H1 (cell line): ENCODE data around the gene POU2F1. TPM values are rescaled to one million over a fixed set of nuclear protein-coding genes. Genes with fewer than 3 reads are reported as not detected.

Experiments
- CTCF ChIA-PET: fragments of 300-600 bp; sonication (Branson Sonifier 250); formaldehyde crosslinking; loops from one replicate; lab custom pipeline; 2021; ENCODE audit not compliant: partially characterized antibody; lab: Charles Lee
- POLR2A ChIA-PET: fragments of 300-600 bp; sonication (Branson Sonifier 250); formaldehyde crosslinking; loops from one replicate; lab custom pipeline; 2021; ENCODE audit warnings: inconsistent platforms; ENCODE audit not compliant: partially characterized antibody; lab: Charles Lee
- DNase-seq, 2 experiments: peaks; one replicate each; pipeline versions ENCODE4 v3.0.0 to v3.0.0-alpha.2; 2010 to 2022; ENCODE audit warnings: low spot score in 2 of 2, low read depth in 1 of 2, mixed read lengths in 1 of 2
- FAIRE-seq: peaks from 2 replicates; lab custom pipeline; 2011; peaks lifted over from hg19 to GRCh38; lab: Jason Lieb, UNC
- H2AFZ ChIP-seq: 2 replicates; pipeline ENCODE4 v1.8.1; 2012; ENCODE audit warnings: low read length, inconsistent platforms
- H2AK5ac ChIP-seq: 2 replicates; pipeline ENCODE4 v1.6.1; 2013; ENCODE audit warnings: low read depth, low read length
- H2BK120ac ChIP-seq: replicated peaks from 2 replicates; pipeline ENCODE3; 2013; ENCODE audit warnings: low read depth, low read length, inconsistent platforms
- H2BK12ac ChIP-seq: 2 replicates; pipeline ENCODE4 v1.6.1; 2013; ENCODE audit warnings: low read depth, low read length
- H2BK15ac ChIP-seq: 2 replicates; pipeline ENCODE4 v1.6.1; 2013; ENCODE audit warnings: low read length
- H2BK20ac ChIP-seq: 2 replicates; pipeline ENCODE4 v1.6.1; 2013; ENCODE audit warnings: low read length
- H2BK5ac ChIP-seq: 2 replicates; pipeline ENCODE4 v1.6.1; 2013; ENCODE audit warnings: low read depth, low read length
- H3K14ac ChIP-seq: 2 replicates; pipeline ENCODE4 v1.6.1; 2013; ENCODE audit warnings: inconsistent platforms; ENCODE audit not compliant: insufficient read length
- H3K18ac ChIP-seq: 2 replicates; pipeline ENCODE4 v1.6.1; 2013; ENCODE audit warnings: low read length; ENCODE audit errors: extremely low read depth
- H3K23ac ChIP-seq: 2 replicates; pipeline ENCODE4 v1.6.1; 2013; ENCODE audit warnings: inconsistent platforms; ENCODE audit not compliant: insufficient read length
- H3K23me2 ChIP-seq: 2 replicates; pipeline ENCODE4 v1.6.1; 2013; ENCODE audit warnings: low read depth, low read length
- H3K27ac ChIP-seq: 2 replicates; pipeline ENCODE4 v1.6.1; 2011; ENCODE audit warnings: low read depth, low read length, inconsistent platforms
- H3K27me3 ChIP-seq, 4 experiments: replicated peaks in 1 of 4; 1 replicate in 1 of 4; 2 replicates in 3 of 4; pipeline versions ENCODE4 v1.6.1 to v1.8.1; 2011 to 2013; ENCODE audit warnings: low read length in 3 of 4, mild to moderate bottlenecking in 3 of 4, inconsistent platforms in 2 of 4, mixed read lengths in 2 of 4, moderate library complexity in 1 of 4; ENCODE audit not compliant: control insufficient read depth in 3 of 4, insufficient read depth in 3 of 4; ENCODE audit errors: extremely low read depth in 1 of 4
- H3K36me3 ChIP-seq, 4 experiments: 2 replicates each; pipeline versions ENCODE4 v1.6.1 to v1.8.1; 2011 to 2013; ENCODE audit warnings: mild to moderate bottlenecking in 4 of 4, low read length in 3 of 4, moderate library complexity in 2 of 4, control low read depth in 1 of 4, inconsistent platforms in 1 of 4; ENCODE audit not compliant: insufficient read depth in 4 of 4, control insufficient read depth in 2 of 4
- H3K4ac ChIP-seq: replicated peaks from 2 replicates; pipeline ENCODE3; 2013; ENCODE audit warnings: low read length, low read depth, mixed read lengths, inconsistent platforms; ENCODE audit not compliant: insufficient read length
- H3K4me1 ChIP-seq, 4 experiments: replicated peaks in 1 of 4; 1 replicate in 1 of 4; 2 replicates in 3 of 4; pipeline versions ENCODE4 v1.6.1 to v1.8.1; 2011 to 2013; ENCODE audit warnings: low read length in 3 of 4, inconsistent platforms in 2 of 4, mixed read lengths in 1 of 4; ENCODE audit not compliant: insufficient read depth in 4 of 4, control insufficient read depth in 3 of 4
- H3K4me2 ChIP-seq, 2 experiments: 2 replicates each; pipeline versions ENCODE4 v1.6.1 to v1.8.1; 2011 to 2013; ENCODE audit warnings: low read depth in 2 of 2, low read length in 2 of 2, control low read depth in 1 of 2, inconsistent platforms in 1 of 2, mild to moderate bottlenecking in 1 of 2; ENCODE audit not compliant: insufficient read depth in 1 of 2
- H3K4me3 ChIP-seq, 4 experiments: fragments of 200-600, 300-600 bp in 1 of 4; sonication (generic), shearing (Covaris generic), sonication (Bioruptor Twin) in 1 of 4; 2 replicates each; pipeline versions ENCODE4 v1.5.1 to v1.8.1; 2011 to 2016; ENCODE audit warnings: low read length in 4 of 4, low read depth in 3 of 4, control low read depth in 2 of 4, inconsistent platforms in 2 of 4, mild to moderate bottlenecking in 2 of 4, mixed read lengths in 1 of 4, moderate library complexity in 1 of 4; ENCODE audit not compliant: insufficient read depth in 2 of 4; ENCODE audit errors: extremely low read depth in 1 of 4
- H3K56ac ChIP-seq: replicated peaks from 2 replicates; pipeline ENCODE3; 2013; ENCODE audit warnings: low read depth, mild to moderate bottlenecking, mixed read lengths, low read length, inconsistent platforms; ENCODE audit not compliant: insufficient read length
- H3K79me1 ChIP-seq: 2 replicates; pipeline ENCODE4 v1.6.1; 2013; ENCODE audit warnings: low read depth, low read length, control low read depth
- H3K79me2 ChIP-seq, 2 experiments: 2 replicates each; pipeline versions ENCODE4 v1.6.1 to v1.8.1; 2012 to 2013; ENCODE audit warnings: low read length in 2 of 2, mild to moderate bottlenecking in 2 of 2, inconsistent platforms in 1 of 2; ENCODE audit not compliant: insufficient read depth in 2 of 2, control insufficient read depth in 1 of 2
- H3K9ac ChIP-seq, 4 experiments: replicated peaks in 1 of 4; 1 replicate in 1 of 4; 2 replicates in 3 of 4; pipeline versions ENCODE4 v1.6.1 to v1.8.1; 2011 to 2013; ENCODE audit warnings: low read depth in 3 of 4, low read length in 3 of 4, control low read depth in 2 of 4, mild to moderate bottlenecking in 2 of 4, moderate library complexity in 2 of 4, inconsistent platforms in 1 of 4; ENCODE audit errors: extremely low read depth in 1 of 4
- H3K9me3 ChIP-seq, 2 experiments: 2 replicates each; pipeline versions ENCODE4 v1.6.1 to v1.8.1; 2012 to 2013; ENCODE audit warnings: mild to moderate bottlenecking in 2 of 2, moderate library complexity in 2 of 2, control low read depth in 1 of 2, inconsistent platforms in 1 of 2, low read depth in 1 of 2, low read length in 1 of 2, mixed read lengths in 1 of 2; ENCODE audit not compliant: insufficient read depth in 2 of 2
- H4K20me1 ChIP-seq, 2 experiments: replicated peaks in 1 of 2; 2 replicates each; pipeline versions ENCODE3 to v1.8.1; 2011 to 2013; ENCODE audit warnings: inconsistent platforms in 2 of 2, low read length in 2 of 2, mild to moderate bottlenecking in 1 of 2; ENCODE audit not compliant: insufficient read depth in 2 of 2, control insufficient read depth in 1 of 2
- H4K5ac ChIP-seq: 2 replicates; pipeline ENCODE4 v1.6.1; 2013; ENCODE audit warnings: low read length, low read depth, mixed read lengths, inconsistent platforms; ENCODE audit not compliant: insufficient read length
- H4K8ac ChIP-seq: 2 replicates; pipeline ENCODE4 v1.8.0; 2013; ENCODE audit warnings: mild to moderate bottlenecking, moderate library complexity, low read length, inconsistent platforms; ENCODE audit not compliant: insufficient read depth; ENCODE audit errors: extremely low read depth
- H4K91ac ChIP-seq: replicated peaks from 2 replicates; pipeline ENCODE3; 2013; ENCODE audit warnings: low read length, mixed read lengths, inconsistent platforms; ENCODE audit not compliant: insufficient read length
- CTCF ChIP-seq, 3 experiments: IDR thresholded peaks; 1 replicate in 2 of 3; 2 replicates in 1 of 3; pipeline versions ENCODE4 v1.5.1 to v1.6.1; 2011; ENCODE audit warnings: low read length in 3 of 3, mild to moderate bottlenecking in 3 of 3, inconsistent platforms in 2 of 3, low read depth in 1 of 3, moderate library complexity in 1 of 3; ENCODE audit not compliant: insufficient read depth in 1 of 3; ENCODE audit errors: control extremely low read depth in 1 of 3
- GTF2F1 ChIP-seq: IDR thresholded peaks from 2 replicates; pipeline ENCODE4 v1.6.1; 2012; ENCODE audit warnings: low read depth, low read length, improper control_type of control experiment, borderline replicate concordance
- MAFK ChIP-seq: IDR thresholded peaks from 2 replicates; pipeline ENCODE4 v1.6.1; 2012; ENCODE audit warnings: low read depth, mild to moderate bottlenecking, improper control_type of control experiment, low read length
- RAD21 ChIP-seq, 2 experiments: IDR thresholded peaks in 1 of 2; conservative IDR thresholded peaks in 1 of 2; 2 replicates each; pipeline ENCODE4 v1.6.1; 2011; ENCODE audit warnings: low read depth in 2 of 2, low read length in 2 of 2, improper control_type of control experiment in 1 of 2, inconsistent platforms in 1 of 2, mild to moderate bottlenecking in 1 of 2, moderate library complexity in 1 of 2
- SUZ12 ChIP-seq: fragments of 200-600 bp; sonication (generic); IDR thresholded peaks from 2 replicates; pipeline ENCODE4 v1.6.1; 2012; ENCODE audit warnings: mild to moderate bottlenecking, inconsistent platforms, low read length, moderate library complexity, mixed read lengths
- TAF7 ChIP-seq: optimal IDR thresholded peaks from 2 replicates; pipeline ENCODE3; 2011; ENCODE audit warnings: low read depth, mild to moderate bottlenecking, inconsistent platforms, low read length, moderate library complexity, borderline replicate concordance
- YY1 ChIP-seq: IDR thresholded peaks from 2 replicates; pipeline ENCODE4 v1.6.1; 2011; ENCODE audit warnings: low read depth, mild to moderate bottlenecking, low read length
- WGBS, 2 experiments: shearing (Covaris generic) in 1 of 2; methylation state at CpG; one replicate each; pipeline versions ENCODE4 v1.1.6 to v1.1.7; 2013 to 2015; ENCODE audit warnings: low lambda C conversion rate in 2 of 2, mixed read lengths in 2 of 2, inconsistent platforms in 1 of 2, low coverage in 1 of 2, missing lambda C conversion rate in 1 of 2; ENCODE audit not compliant: insufficient replicate concordance in 2 of 2, insufficient coverage in 1 of 2, insufficient read length in 1 of 2; ENCODE audit errors: extremely low coverage in 1 of 2, missing lambda C conversion rate in 1 of 2; 5-methylcytosine and 5-hydroxymethylcytosine counted together
- polyA plus RNA-seq, 7 experiments: library from polyadenylated mRNA; depleted of rRNA in 3 of 7; stranded (reverse) in 5 of 7; unstranded in 2 of 7; fragments of >200 nt in 5 of 7; fragments of 200-250 nt in 2 of 7; gene quantifications; 1 replicate in 5 of 7; 2 replicates in 1 of 7; 4 replicates in 1 of 7; pipeline versions ENCODE4 v1.2.1 to v1.2.3, GENCODE V29; 2011 to 2013; ENCODE audit warnings: missing spikeins in 2 of 7, mixed read lengths in 2 of 7
- total RNA-seq: library from RNA; stranded (reverse); fragmentation: NEBNext Ultra II Directional; extraction: Animal tissue kit (Norgen Biotek cat#: 25700); gene quantifications from 2 replicates; pipeline ENCODE4 v1.2.1, GENCODE V29; 2021

Gene POU2F1
- total and polyA plus RNA-seq, 2 of the 8 experiments (the other 6 are each of a cell fraction or from before 2014, with no cell fraction given), result 37.0 to 57.2 TPM

- CTCF ChIA-PET, result interaction anchor here (0.9 to 1.3 kb wide), 3 partner anchors 42 to 160 kb away, joined by 3 to 4 read pairs (median 4); no protein-coding TSS in a partner anchor
- Histone ChIP-seq H4K20me1 (peaks cover 5 to 6% of the 10 kb centered on the region in 2 experiments), H3K4ac (no peak overlapping the region), H3K36me3 (no peaks in the 10 kb centered on the region), H2BK15ac (no peak overlapping the region), H4K8ac (no peak overlapping the region), H2BK120ac (no peak overlapping the region), H3K79me2 (peaks cover 28 to 65% of the 10 kb centered on the region in 2 experiments), H3K9me3 (no peaks in the 10 kb centered on the region), H2BK5ac (no peak overlapping the region), H3K14ac (no peak overlapping the region), H2BK12ac (no peak overlapping the region), H3K23me2 (peaks cover 6% of the 10 kb centered on the region), H3K56ac (no peak overlapping the region), H3K4me1 (peaks cover 0 to 32% (median 3%) of the 10 kb centered on the region in 4 experiments; a peak in 5 of 7 replicates), H3K27ac (no peak overlapping the region), H3K27me3 (no peaks in the 10 kb centered on the region), H2BK20ac (0 out of 2 replicates have a peak overlapping the region, but pooled peaks have one; percentile 27), H2AFZ (no peak overlapping the region), H3K9ac (no peak overlapping the region), H3K23ac (peak overlapping the region; percentile 79), H4K91ac (no peak overlapping the region), H3K4me2 (peak overlapping the region in 1 of 2 experiments; percentile 68; a peak in 3 of 4 replicates), H4K5ac (no peak overlapping the region), H2AK5ac (no peak overlapping the region), H3K18ac (no peak overlapping the region), H3K79me1 (no peaks in the 10 kb centered on the region), H3K4me3 (peak overlapping the region in 1 of 4 experiments; percentile 76; a peak in 3 of 8 replicates)
- POLR2A ChIA-PET, result interaction anchor here (1.1 to 6.2 kb wide), 5 partner anchors 8 to 327 kb away, joined by 3 to 73 read pairs (median 4); no protein-coding TSS in a partner anchor
- FAIRE-seq (no peak), DNase-seq (no peak)
- WGBS, 2 experiments, result 82% methylated on average over 10 of the region's 10 CpGs; no CpG with 5 or more reads in 1 of the 2 experiments
- no peak for TF ChIP-seq GTF2F1
- TF ChIP-seq RAD21 (IDR thresholded peaks at IDR 0.05 in 1 of 2, conservative IDR thresholded peaks at IDR 0.05 in 1 of 2; ENCODE audit: low read depth in 2 of 2, low read length in 2 of 2), result no peak
- no peak for TF ChIP-seq CTCF (IDR thresholded peaks at IDR 0.05; ENCODE audit: control extremely low read depth in 1 of 3, insufficient read depth in 1 of 3, low read depth in 1 of 3, low read length in 3 of 3)
- TF ChIP-seq YY1, result no peak
- no peak for TF ChIP-seq SUZ12
- TF ChIP-seq MAFK, result no peak
- TF ChIP-seq TAF7, result no peak
These were observed 2.7 kb downstream of the POU2F1 start for GRCh38 chr1:167223144-167224103.
